HG03159 (cell line): ENCODE measurements around the gene LMTK3.

Source experiments
- ATAC-seq: cut with Tn5 transposase; IDR thresholded peaks from one replicate; pipeline ENCODE4 v1.9.1; 2021; ENCODE audit warnings: mild to moderate bottlenecking, moderate library complexity; ENCODE audit not compliant: unreplicated experiment

LMTK3 gene

GRCh38 chr19:48475369-48476068 lies 36.1 kb downstream of the LMTK3 start:
- ATAC-seq, result no peak

- no peak for ATAC-seq
Measured at GRCh38 chr19:48474084-48474592, 37.5 kb downstream of the LMTK3 start.

- ATAC-seq, result no peak
Measured at GRCh38 chr19:48473161-48473966, 38.3 kb downstream of the LMTK3 start.

- no peak for ATAC-seq
Measured at GRCh38 chr19:48471836-48472235, 39.8 kb downstream of the LMTK3 start.

GRCh38 chr19:48470856-48471255 lies 40.8 kb downstream of the LMTK3 start:
- no peak for ATAC-seq

- no peak for ATAC-seq
Measured at GRCh38 chr19:48469934-48470680, 41.5 kb downstream of the LMTK3 start.

DNA sequence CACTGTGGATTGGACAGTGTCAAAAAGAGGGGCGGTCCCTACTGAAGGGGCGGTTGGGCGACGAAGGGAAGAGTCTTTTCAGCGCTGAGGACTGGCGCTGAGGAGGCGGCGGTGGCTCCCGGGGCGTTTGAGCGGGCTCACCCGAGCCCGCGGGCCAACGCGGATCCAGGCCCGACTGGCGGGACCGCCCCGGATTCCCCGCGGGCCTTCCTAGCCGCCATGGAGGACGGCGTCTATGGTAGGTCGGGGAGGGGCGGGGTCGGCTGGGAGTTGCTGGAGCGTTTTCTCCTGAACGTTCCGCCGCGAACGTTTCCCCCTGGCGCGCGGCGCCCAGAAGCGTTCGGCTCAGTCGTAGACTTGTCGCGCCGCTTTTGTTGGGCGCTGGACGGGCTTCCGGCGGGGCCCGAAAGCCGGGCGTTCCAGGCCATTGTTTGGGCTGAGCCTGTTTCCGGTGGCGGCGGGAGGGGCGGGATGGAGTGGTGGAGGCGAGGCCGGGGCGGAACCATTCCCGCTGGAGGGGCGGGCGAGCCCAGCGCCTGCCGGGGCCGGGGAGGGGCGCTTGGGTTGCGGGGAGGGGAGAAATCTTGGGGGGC lies 42.2 kb downstream of the LMTK3 start, which contains the start of gene CYTH2:
Gene CYTH2, plus strand, starts transcription at position 81 of the 593 bp plus-strand sequence. Its CDS starts 139 bp downstream, at position 220.
- ATAC-seq, result peak; percentile 16

GRCh38 chr19:48468772-48469288 lies 42.8 kb downstream of the LMTK3 start:
- peak; percentile 89 for ATAC-seq

- no peak for ATAC-seq
Measured at GRCh38 chr19:48466561-48467325, 44.9 kb downstream of the LMTK3 start.

- ATAC-seq, result no peak
Measured at GRCh38 chr19:48465215-48465614, 46.4 kb downstream of the LMTK3 start.

- ATAC-seq, result no peak
Measured at GRCh38 chr19:48461982-48462655, 49.5 kb downstream of the LMTK3 start.

DNA sequence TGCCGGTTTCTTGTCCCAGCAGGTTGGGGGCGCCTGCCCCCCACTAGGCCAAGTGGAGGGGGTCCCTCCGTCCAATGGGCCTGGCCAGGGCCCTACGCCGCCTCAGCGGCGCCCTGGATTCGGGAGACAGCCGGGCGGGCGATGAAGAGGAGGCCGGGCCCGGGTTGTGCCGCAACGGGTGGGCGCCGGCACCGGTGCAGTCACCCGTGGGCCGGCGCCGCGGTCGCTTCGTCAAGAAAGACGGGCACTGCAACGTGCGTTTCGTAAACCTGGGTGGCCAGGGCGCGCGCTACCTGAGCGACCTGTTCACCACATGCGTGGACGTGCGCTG lies 50.0 kb downstream of the LMTK3 start:
- ATAC-seq, result no peak

- no peak for ATAC-seq
Measured at GRCh38 chr19:48458016-48458415, 53.6 kb downstream of the LMTK3 start.

- ATAC-seq, result no peak
Measured at GRCh38 chr19:48456864-48457263, 54.8 kb downstream of the LMTK3 start.

- ATAC-seq, result no peak
Measured at GRCh38 chr19:48455908-48456562, 55.6 kb downstream of the LMTK3 start.

DNA sequence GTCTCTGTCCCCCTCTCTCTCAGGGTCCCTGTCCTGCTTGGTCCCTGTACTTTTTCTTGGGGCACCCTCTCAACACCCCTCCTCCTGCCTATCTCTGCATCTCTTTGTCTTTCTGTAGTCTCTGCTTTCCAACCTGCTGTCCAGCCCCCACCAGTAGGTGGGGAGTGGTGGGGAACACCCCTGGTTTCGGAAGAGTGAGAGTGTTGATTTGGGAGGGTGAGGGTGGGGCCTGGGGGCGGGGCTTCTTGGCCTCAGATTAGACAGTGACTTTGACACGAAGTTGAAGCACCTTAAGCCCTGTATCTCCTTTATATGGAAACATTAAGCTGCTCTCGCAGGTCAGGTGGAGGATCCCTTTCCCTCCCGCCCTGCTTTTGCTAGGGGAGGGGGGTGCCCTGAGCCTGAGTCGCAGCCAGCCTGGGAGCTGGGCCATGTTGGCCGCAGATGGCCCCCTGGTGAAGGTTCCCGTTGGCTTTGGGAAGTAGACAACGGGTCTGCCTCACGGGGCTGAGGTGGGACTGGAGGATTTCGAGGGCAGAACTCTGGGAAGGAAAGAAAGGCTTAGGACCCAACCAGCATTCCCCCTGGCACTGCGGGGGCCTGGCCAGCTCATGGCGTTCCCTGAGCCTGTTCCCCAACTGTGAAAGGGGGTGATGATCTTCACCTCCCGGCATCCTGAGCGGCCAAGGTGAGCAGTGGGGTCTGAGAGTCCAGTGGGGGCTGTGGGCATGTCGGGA lies 56.3 kb downstream of the LMTK3 start, which contains the start of gene KCNJ14:
Gene KCNJ14, plus strand, starts transcription at position 404 of the 737 bp plus-strand sequence. CDS start 6,151 bp downstream, outside the sequence.
- ATAC-seq, result no peak

GRCh38 chr19:48454150-48454730 lies 57.4 kb downstream of the LMTK3 start:
- no peak for ATAC-seq
